HG03432 (cell line): Measurements from ENCODE around the gene MAFF.
A peak's percentile ranks its signal among the peaks of the same experiment; 100 is the strongest.
"Not testable (repeated sequence)": the region's sequence is repeated elsewhere in the genome, so short reads cannot be mapped to it uniquely, and the experiment has no call there.

Experiments used
- ATAC-seq: cut with Tn5 transposase; IDR thresholded peaks from one replicate; pipeline ENCODE4 v1.9.1; 2021; ENCODE audit warnings: mild to moderate bottlenecking, moderate library complexity; ENCODE audit not compliant: unreplicated experiment

MAFF gene

GRCh38 chr22:38201711-38202436, at the start of gene MAFF:
Gene MAFF (plus strand): TSS chr22:38201994. CDS start chr22:38213854, 11,860 bp downstream.
- ATAC-seq, result peak; percentile 62

GRCh38 chr22:38153821-38154562, 47.8 kb upstream of the MAFF start:
- no peak for ATAC-seq

GRCh38 chr22:38154563-38154915, 47.3 kb upstream of the MAFF start:
- not testable (repeated sequence) for ATAC-seq

GRCh38 chr22:38155703-38156102, 46.1 kb upstream of the MAFF start:
- no peak for ATAC-seq

GRCh38 chr22:38162881-38163843, 38.6 kb upstream of the MAFF start:
- peak; percentile 47 for ATAC-seq

GRCh38 chr22:38163844-38164550, 37.8 kb upstream of the MAFF start:
- no peak for ATAC-seq

GRCh38 chr22:38164551-38164918, 37.3 kb upstream of the MAFF start:
- ATAC-seq, result no peak

GRCh38 chr22:38165922-38166593, 35.7 kb upstream of the MAFF start:
- ATAC-seq, result no peak

GRCh38 chr22:38167988-38168407, 33.8 kb upstream of the MAFF start:
- no peak for ATAC-seq

- ATAC-seq, result no peak
These were observed 32.7 kb upstream of the MAFF start for GRCh38 chr22:38169116-38169515.

- ATAC-seq, result no peak
These were observed 31.3 kb upstream of the MAFF start for GRCh38 chr22:38170469-38170868.

- no peak for ATAC-seq
These were observed 29.6 kb upstream of the MAFF start for GRCh38 chr22:38171927-38172831.

- ATAC-seq, result no peak
These were observed 28.8 kb upstream of the MAFF start for GRCh38 chr22:38172832-38173640.

GRCh38 chr22:38173641-38173906, 28.2 kb upstream of the MAFF start:
- no peak for ATAC-seq

- no peak for ATAC-seq
These were observed 27.2 kb upstream of the MAFF start for GRCh38 chr22:38174626-38175025.

GRCh38 chr22:38175206-38176118, 26.3 kb upstream of the MAFF start:
- no peak for ATAC-seq

- ATAC-seq, result no peak
These were observed 25.5 kb upstream of the MAFF start for GRCh38 chr22:38176170-38176741.
